H1 (cell line): ENCODE data around the gene ATP2C1. TPM values are rescaled to one million over a fixed set of nuclear protein-coding genes. Genes with fewer than 3 reads are reported as not detected.

Source experiments
- BACH1 ChIP-seq: IDR thresholded peaks from 2 replicates; pipeline ENCODE4 v1.6.1; 2012; ENCODE audit warnings: low read length, improper control_type of control experiment
- CEBPB ChIP-seq: IDR thresholded peaks from 2 replicates; pipeline ENCODE4 v1.6.1; 2012; ENCODE audit warnings: low read depth, low read length
- PHF8 ChIP-seq: fragments of 200-600 bp; sonication (generic); conservative IDR thresholded peaks from 2 replicates; pipeline ENCODE4 v1.7.1; 2012; ENCODE audit warnings: low read depth, mild to moderate bottlenecking, inconsistent platforms, low read length, moderate library complexity
- POLR2AphosphoS5 ChIP-seq: IDR thresholded peaks from 2 replicates; pipeline ENCODE4 v1.6.1; 2011; ENCODE audit warnings: low read depth, low read length
- RBBP5 ChIP-seq: IDR thresholded peaks from 2 replicates; pipeline ENCODE4 v1.7.1; 2012; ENCODE audit warnings: low read depth, mild to moderate bottlenecking, inconsistent platforms, low read length, moderate library complexity, borderline replicate concordance
- RNF2 ChIP-seq: fragments of 200-900, 300-1000 bp; sonication (generic); IDR thresholded peaks from 2 replicates; pipeline ENCODE4 v1.7.1; 2016; ENCODE audit warnings: borderline replicate concordance, low read depth, mild to moderate bottlenecking, antibody characterized with exemption, low read length; ENCODE audit not compliant: poor library complexity, severe bottlenecking; ENCODE audit errors: missing control alignments
- SAP30 ChIP-seq: fragments of 300-600 bp; sonication (generic); IDR thresholded peaks from 2 replicates; pipeline ENCODE4 v1.7.1; 2012; ENCODE audit warnings: low read length, moderate library complexity, mild to moderate bottlenecking, inconsistent platforms; ENCODE audit not compliant: insufficient read depth, insufficient replicate concordance
- SP4 ChIP-seq: IDR thresholded peaks from 2 replicates; pipeline ENCODE4 v1.6.1; 2012; ENCODE audit warnings: low read length, inconsistent platforms
- polyA plus RNA-seq, 7 experiments: library from polyadenylated mRNA; depleted of rRNA in 3 of 7; stranded (reverse) in 5 of 7; unstranded in 2 of 7; fragments of >200 nt in 5 of 7; fragments of 200-250 nt in 2 of 7; gene quantifications; 1 replicate in 5 of 7; 2 replicates in 1 of 7; 4 replicates in 1 of 7; pipeline versions ENCODE4 v1.2.1 to v1.2.3, GENCODE V29; 2011 to 2013; ENCODE audit warnings: missing spikeins in 2 of 7, mixed read lengths in 2 of 7
- total RNA-seq: library from RNA; stranded (reverse); fragmentation: NEBNext Ultra II Directional; extraction: Animal tissue kit (Norgen Biotek cat#: 25700); gene quantifications from 2 replicates; pipeline ENCODE4 v1.2.1, GENCODE V29; 2021
- TF ChIP-seq, protein P1 (sequence below): IDR thresholded peaks from 2 replicates; pipeline ENCODE4 v1.6.1; 2012; ENCODE audit warnings: inconsistent platforms
- TF ChIP-seq, protein P2 (sequence below): IDR thresholded peaks from 2 replicates; pipeline ENCODE4 v1.6.1; 2012; ENCODE audit warnings: low read length, inconsistent platforms
- TF ChIP-seq, protein P3 (sequence below): IDR thresholded peaks from 2 replicates; pipeline ENCODE4 v1.6.1; 2011; ENCODE audit warnings: low read depth, mild to moderate bottlenecking, low read length; ENCODE audit not compliant: insufficient read depth

The ATP2C1 gene
- total and polyA plus RNA-seq, 2 of the 8 experiments (the other 6 are each of a cell fraction or from before 2014, with no cell fraction given), result 50.7 to 68.5 TPM

DNA sequence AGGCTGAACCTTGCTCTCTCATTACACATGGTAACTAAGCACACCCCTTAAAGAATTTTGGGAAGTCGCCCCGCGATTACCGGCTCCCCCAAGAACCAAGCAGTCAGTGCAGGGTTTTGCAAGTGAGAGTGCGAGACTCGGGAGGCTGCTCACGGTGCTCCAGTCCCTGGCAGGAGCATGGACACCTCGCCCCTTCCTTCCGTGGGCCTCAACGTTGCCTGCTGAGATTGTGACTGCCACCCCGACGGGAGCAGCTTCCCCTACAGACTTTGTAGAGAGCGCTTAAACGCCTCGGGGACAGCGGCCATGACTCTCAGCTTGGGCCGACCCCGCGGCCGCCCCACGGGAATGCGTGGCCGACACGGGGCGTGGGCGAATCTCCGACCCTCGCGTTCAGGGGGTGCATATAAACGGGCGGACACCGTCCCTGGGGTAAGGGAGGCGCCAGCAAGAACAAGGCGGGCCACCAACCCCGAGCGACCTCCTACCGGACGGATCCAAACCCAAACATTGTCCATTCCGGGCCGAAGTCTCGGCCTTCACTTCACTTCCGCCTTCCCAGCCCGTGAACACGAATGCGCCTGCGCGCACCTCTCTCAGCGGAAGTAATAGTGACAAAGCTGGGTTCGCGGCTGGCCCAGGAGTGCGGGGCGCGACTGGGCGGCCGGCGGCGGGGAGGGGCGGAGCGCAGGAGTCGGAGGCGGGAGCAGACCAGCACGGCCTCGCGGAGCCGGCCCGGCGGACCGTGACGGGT is at the start of gene ATP2C1 (continued):
- TF ChIP-seq, protein P1, sequence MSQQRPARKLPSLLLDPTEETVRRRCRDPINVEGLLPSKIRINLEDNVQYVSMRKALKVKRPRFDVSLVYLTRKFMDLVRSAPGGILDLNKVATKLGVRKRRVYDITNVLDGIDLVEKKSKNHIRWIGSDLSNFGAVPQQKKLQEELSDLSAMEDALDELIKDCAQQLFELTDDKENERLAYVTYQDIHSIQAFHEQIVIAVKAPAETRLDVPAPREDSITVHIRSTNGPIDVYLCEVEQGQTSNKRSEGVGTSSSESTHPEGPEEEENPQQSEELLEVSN, result no peak
- TF ChIP-seq SP4 (no peak), RNF2 (no peak), BACH1 (0 out of 2 replicates have a peak, but pooled peaks have one; percentile 28), RBBP5 (peak; percentile 99), POLR2AphosphoS5 (peak; percentile 79), PHF8 (peak; percentile 80), SAP30 (no peak), CEBPB (no peak)
- TF ChIP-seq, protein P2, sequence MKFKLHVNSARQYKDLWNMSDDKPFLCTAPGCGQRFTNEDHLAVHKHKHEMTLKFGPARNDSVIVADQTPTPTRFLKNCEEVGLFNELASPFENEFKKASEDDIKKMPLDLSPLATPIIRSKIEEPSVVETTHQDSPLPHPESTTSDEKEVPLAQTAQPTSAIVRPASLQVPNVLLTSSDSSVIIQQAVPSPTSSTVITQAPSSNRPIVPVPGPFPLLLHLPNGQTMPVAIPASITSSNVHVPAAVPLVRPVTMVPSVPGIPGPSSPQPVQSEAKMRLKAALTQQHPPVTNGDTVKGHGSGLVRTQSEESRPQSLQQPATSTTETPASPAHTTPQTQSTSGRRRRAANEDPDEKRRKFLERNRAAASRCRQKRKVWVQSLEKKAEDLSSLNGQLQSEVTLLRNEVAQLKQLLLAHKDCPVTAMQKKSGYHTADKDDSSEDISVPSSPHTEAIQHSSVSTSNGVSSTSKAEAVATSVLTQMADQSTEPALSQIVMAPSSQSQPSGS, result no peak
- TF ChIP-seq, protein P3, sequence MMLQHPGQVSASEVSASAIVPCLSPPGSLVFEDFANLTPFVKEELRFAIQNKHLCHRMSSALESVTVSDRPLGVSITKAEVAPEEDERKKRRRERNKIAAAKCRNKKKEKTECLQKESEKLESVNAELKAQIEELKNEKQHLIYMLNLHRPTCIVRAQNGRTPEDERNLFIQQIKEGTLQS, result no peak
- TF ChIP-seq, all 59 proteins: peak for 13
